Neural cell (in vitro differentiated cells): ENCODE measurements around the gene BARHL2. TPM values are rescaled to one million over a fixed set of nuclear protein-coding genes. Genes with fewer than 3 reads are reported as not detected.
A peak's percentile ranks its signal among the peaks of the same experiment; 100 is the strongest.

Source experiments
- H2AFZ ChIP-seq: fragments of 200-600, 300-800 bp; sonication (generic), shearing (Covaris generic); 2 replicates; pipeline ENCODE4 v1.6.0; 2014; ENCODE audit warnings: low read depth, mild to moderate bottlenecking, antibody characterized with exemption, low read length, moderate library complexity
- H3F3A ChIP-seq: fragments of 200-600 bp; shearing (Covaris generic); 2 replicates; pipeline ENCODE4 v1.6.1; 2016; ENCODE audit warnings: mild to moderate bottlenecking, moderate library complexity, mixed read lengths, antibody characterized with exemption, low read length; ENCODE audit not compliant: insufficient read depth, poor library complexity, severe bottlenecking
- H3K27ac ChIP-seq: fragments of 200-600, 300-800 bp; sonication (generic), shearing (Covaris generic); 2 replicates; pipeline ENCODE4 v1.5.1; 2014; ENCODE audit warnings: mild to moderate bottlenecking, low read length, moderate library complexity
- H3K27me3 ChIP-seq: fragments of 300-800, 200-600 bp; sonication (generic), shearing (Covaris generic); 2 replicates; pipeline ENCODE4 v1.6.0; 2014; ENCODE audit warnings: mild to moderate bottlenecking, low read depth, low read length, moderate library complexity; ENCODE audit not compliant: insufficient read depth
- H3K36me3 ChIP-seq: fragments of 300-800, 200-600 bp; sonication (generic), shearing (Covaris generic); 2 replicates; pipeline ENCODE4 v1.5.1; 2014; ENCODE audit warnings: mild to moderate bottlenecking, antibody characterized with exemption, low read length, moderate library complexity; ENCODE audit not compliant: insufficient read depth
- H3K4me2 ChIP-seq: fragments of 300-800, 200-600 bp; sonication (generic), shearing (Covaris generic); 2 replicates; pipeline ENCODE4 v1.6.0; 2014; ENCODE audit warnings: mild to moderate bottlenecking, low read length
- H3K4me3 ChIP-seq: fragments of 300-800, 200-600 bp; sonication (generic), shearing (Covaris generic); 2 replicates; pipeline ENCODE4 v1.5.1; 2014; ENCODE audit warnings: mild to moderate bottlenecking, low read length, moderate library complexity
- H3K79me2 ChIP-seq: fragments of 200-600 bp; shearing (Covaris generic); replicated peaks from 2 replicates; pipeline ENCODE4 v1.6.0; 2014; ENCODE audit warnings: mild to moderate bottlenecking, low read length, moderate library complexity; ENCODE audit not compliant: insufficient read depth
- H3K9ac ChIP-seq: fragments of 300-800, 200-600 bp; sonication (generic), shearing (Covaris generic); 2 replicates; pipeline ENCODE4 v1.6.1; 2016; ENCODE audit warnings: mild to moderate bottlenecking, low read length, mixed read lengths
- H3K9me2 ChIP-seq: fragments of 200-600 bp; shearing (Covaris generic); 2 replicates; pipeline ENCODE4 v1.6.1; 2016; ENCODE audit warnings: mild to moderate bottlenecking, low read length, mixed read lengths; ENCODE audit not compliant: insufficient read depth
- H3K9me3 ChIP-seq: fragments of 200-600, 300-800 bp; sonication (generic), shearing (Covaris generic); 2 replicates; pipeline ENCODE4 v1.6.1; 2016; ENCODE audit warnings: mild to moderate bottlenecking, mixed run types, low read length, moderate library complexity, mixed read lengths
- H4K20me1 ChIP-seq: fragments of 200-600 bp; shearing (Covaris generic); 2 replicates; pipeline ENCODE4 v1.6.1; 2016; ENCODE audit warnings: mild to moderate bottlenecking, mixed run types; ENCODE audit not compliant: insufficient read depth
- EP300 ChIP-seq: fragments of 450-650 bp; conservative IDR thresholded peaks from 2 replicates; pipeline ENCODE4 v1.6.1; 2014; ENCODE audit warnings: antibody characterized with exemption, mild to moderate bottlenecking, moderate library complexity; ENCODE audit not compliant: poor library complexity, severe bottlenecking
- EZH2 ChIP-seq: fragments of 200-600, 300-800 bp; shearing (Covaris generic), sonication (generic); IDR thresholded peaks from 2 replicates; pipeline ENCODE4 v1.6.1; 2014; ENCODE audit warnings: antibody characterized with exemption, low read length, borderline replicate concordance, mild to moderate bottlenecking; ENCODE audit not compliant: insufficient read depth, poor library complexity, severe bottlenecking
- MXI1 ChIP-seq: fragments of 450-650 bp; conservative IDR thresholded peaks from 2 replicates; pipeline ENCODE4 v1.6.1; 2014; ENCODE audit warnings: antibody characterized with exemption, mild to moderate bottlenecking; ENCODE audit not compliant: poor library complexity, severe bottlenecking
- POLR2AphosphoS5 ChIP-seq: IDR thresholded peaks from 2 replicates; pipeline ENCODE4 v1.6.1; 2012
- RAD21 ChIP-seq: fragments of 450-650 bp; conservative IDR thresholded peaks from 2 replicates; pipeline ENCODE4 v1.6.1; 2014; ENCODE audit warnings: antibody characterized with exemption, mild to moderate bottlenecking, moderate library complexity
- TAF1 ChIP-seq: IDR thresholded peaks from 2 replicates; pipeline ENCODE4 v1.6.1; 2012; ENCODE audit warnings: low read depth
- polyA plus RNA-seq: library from polyadenylated mRNA; depleted of rRNA; stranded (reverse); fragments of >200 nt; gene quantifications from 2 replicates; pipeline ENCODE4 v1.2.3, GENCODE V29; 2014
- TF ChIP-seq, protein P1 (sequence below): IDR thresholded peaks from 2 replicates; pipeline ENCODE4 v1.6.1; 2012; ENCODE audit warnings: borderline replicate concordance

Gene BARHL2
- polyA plus RNA-seq, 1 donor from 2014 or later = not detected

DNA sequence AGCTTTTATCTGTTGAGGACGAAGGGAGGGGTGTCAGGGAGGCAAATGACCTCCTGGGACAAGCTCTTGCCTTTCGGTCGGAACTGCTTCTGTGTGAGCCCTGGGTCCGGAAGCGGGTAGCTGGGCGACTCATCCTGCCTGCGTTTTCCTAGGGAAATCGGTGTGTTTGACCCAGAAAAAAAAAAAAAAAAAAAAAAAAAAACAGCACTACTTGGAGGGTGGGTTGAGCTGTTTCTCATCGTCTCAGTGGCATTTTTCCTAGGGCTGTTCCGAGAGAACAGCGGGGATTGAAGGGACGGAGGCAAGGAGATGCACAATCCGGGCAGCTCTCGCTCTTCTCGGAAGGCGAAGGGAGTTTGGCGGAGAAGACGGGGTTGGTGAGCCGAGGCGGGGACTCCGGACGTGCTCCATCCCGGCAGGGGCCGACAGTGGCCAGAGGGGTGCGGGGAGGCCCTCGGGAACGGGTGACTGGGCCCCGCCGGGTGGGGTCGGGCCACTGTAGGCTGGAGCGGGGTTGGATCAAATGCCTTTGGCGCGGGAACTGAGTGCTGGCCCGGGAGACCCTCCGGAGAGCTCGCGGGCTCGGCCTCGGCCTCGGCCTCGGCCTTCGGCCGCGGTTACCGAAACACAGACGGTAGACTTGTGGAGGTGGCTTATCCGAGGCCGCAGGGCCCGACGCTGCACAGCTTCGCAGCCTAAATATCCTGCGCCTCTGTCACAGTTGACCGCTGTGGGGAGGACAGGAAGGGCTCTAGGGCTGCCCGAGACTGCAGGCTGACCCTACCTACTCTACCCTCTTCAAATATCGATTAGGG lies 2.4 kb upstream of the BARHL2 start:
- H3K4me2 ChIP-seq = no peak overlapping the region
- no peaks in the 10 kb centered on the region for H3K36me3 ChIP-seq
- H2AFZ ChIP-seq = no peak overlapping the region
- H4K20me1 ChIP-seq = no peaks in the 10 kb centered on the region
- no peak overlapping the region for H3K9ac ChIP-seq
- no peaks in the 10 kb centered on the region for H3K79me2 ChIP-seq
- no peak overlapping the region for H3K27ac ChIP-seq
- H3K27me3 ChIP-seq = peaks cover 98% of the 10 kb centered on the region
- no peaks in the 10 kb centered on the region for H3K9me2 ChIP-seq
- H3K4me3 ChIP-seq = no peak overlapping the region
- H3K9me3 ChIP-seq = no peaks in the 10 kb centered on the region
- TF ChIP-seq, protein P1, sequence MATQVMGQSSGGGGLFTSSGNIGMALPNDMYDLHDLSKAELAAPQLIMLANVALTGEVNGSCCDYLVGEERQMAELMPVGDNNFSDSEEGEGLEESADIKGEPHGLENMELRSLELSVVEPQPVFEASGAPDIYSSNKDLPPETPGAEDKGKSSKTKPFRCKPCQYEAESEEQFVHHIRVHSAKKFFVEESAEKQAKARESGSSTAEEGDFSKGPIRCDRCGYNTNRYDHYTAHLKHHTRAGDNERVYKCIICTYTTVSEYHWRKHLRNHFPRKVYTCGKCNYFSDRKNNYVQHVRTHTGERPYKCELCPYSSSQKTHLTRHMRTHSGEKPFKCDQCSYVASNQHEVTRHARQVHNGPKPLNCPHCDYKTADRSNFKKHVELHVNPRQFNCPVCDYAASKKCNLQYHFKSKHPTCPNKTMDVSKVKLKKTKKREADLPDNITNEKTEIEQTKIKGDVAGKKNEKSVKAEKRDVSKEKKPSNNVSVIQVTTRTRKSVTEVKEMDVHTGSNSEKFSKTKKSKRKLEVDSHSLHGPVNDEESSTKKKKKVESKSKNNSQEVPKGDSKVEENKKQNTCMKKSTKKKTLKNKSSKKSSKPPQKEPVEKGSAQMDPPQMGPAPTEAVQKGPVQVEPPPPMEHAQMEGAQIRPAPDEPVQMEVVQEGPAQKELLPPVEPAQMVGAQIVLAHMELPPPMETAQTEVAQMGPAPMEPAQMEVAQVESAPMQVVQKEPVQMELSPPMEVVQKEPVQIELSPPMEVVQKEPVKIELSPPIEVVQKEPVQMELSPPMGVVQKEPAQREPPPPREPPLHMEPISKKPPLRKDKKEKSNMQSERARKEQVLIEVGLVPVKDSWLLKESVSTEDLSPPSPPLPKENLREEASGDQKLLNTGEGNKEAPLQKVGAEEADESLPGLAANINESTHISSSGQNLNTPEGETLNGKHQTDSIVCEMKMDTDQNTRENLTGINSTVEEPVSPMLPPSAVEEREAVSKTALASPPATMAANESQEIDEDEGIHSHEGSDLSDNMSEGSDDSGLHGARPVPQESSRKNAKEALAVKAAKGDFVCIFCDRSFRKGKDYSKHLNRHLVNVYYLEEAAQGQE = no peak
- TF ChIP-seq EZH2 = peak; percentile 28
- TF ChIP-seq TAF1 = no peak
- no peak for TF ChIP-seq MXI1
- no peaks in the 10 kb centered on the region for H3F3A ChIP-seq

DNA sequence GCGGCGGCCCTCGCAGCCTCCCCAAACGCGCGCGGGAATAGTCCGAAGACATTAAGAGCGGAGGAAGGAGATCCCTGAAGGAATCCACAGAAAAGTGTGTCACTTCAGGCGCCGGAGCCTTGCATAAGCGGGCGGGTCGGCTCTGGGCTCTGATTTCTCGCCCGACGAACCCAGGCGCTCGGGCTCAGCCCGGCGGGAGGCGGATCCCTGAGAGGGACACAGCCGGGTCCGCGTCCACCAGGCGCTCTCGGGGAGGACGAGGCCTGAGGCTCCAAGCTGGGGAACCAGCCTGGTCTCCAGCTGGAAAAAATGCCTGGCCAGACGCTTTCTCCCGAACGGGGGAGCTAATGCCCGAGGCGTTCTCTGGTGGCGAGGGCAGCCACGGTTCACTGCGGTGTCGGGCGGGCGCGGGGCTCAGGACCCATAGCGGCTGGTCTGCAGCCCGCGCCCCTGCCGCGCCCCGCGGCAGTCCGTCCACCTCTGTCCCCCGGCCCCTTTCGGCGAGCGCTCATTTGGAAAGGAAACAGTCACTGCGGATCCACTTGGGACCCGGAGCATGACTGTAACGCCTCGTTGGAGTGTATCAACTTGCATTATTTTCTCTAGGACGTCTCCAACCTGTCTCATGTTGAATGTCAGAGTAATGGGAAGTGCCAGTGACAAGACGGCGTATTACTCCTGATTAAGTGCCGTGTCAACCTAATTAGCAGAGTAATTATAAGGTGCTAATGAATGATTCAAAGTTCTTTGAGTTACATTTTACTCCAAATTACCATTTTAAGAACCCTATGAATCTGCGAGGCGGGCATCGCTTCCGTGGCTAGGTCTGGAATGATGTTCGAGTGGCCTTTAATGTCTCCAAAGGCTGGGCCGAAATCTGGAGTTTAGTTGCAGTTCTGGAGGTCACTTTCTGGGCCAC lies 1.6 kb upstream of the BARHL2 start:
- Histone ChIP-seq H3K9me2 (no peaks in the 10 kb centered on the region), H3K27ac (no peak overlapping the region), H3K27me3 (peaks cover 98% of the 10 kb centered on the region), H3K9me3 (no peaks in the 10 kb centered on the region), H3K4me2 (no peak overlapping the region), H3K4me3 (peak overlapping the region; percentile 56), H3K79me2 (no peaks in the 10 kb centered on the region), H2AFZ (no peak overlapping the region), H3K9ac (no peak overlapping the region), H3K36me3 (no peaks in the 10 kb centered on the region), H4K20me1 (no peaks in the 10 kb centered on the region), H3F3A (no peaks in the 10 kb centered on the region)
- TF ChIP-seq POLR2AphosphoS5 = no peak
- TF ChIP-seq RAD21 = no peak
- TF ChIP-seq TAF1 = no peak
- TF ChIP-seq EP300 = no peak
- no peak for TF ChIP-seq MXI1
